Measurements from ENCODE around the gene CHID1. TPM values are rescaled to one million over a fixed set of nuclear protein-coding genes. Genes with fewer than 3 reads are reported as not detected.
A peak's percentile ranks its signal among the peaks of the same experiment; 100 is the strongest.

CHID1 gene
- total RNA-seq, 3 donors from 2014 or later = 58.3 to 79.5 (median 68.3) TPM

- H3K27me3 ChIP-seq = no peaks in the 10 kb centered on the region
- peak overlapping the region; percentile 98 to 100 for H3K27ac ChIP-seq
- H3K4me1 ChIP-seq = peaks cover 12 to 38% of the 10 kb centered on the region in 2 donors
- peak overlapping the region; percentile 82 to 100 (median 94) for H3K4me3 ChIP-seq
- H3K9me3 ChIP-seq = no peaks in the 10 kb centered on the region
- intact Hi-C loops (cut with DNase I; ENCODE audit: low total_unique reads) = no loop called here
- DNase-seq (ENCODE audit: low spot score in 2 of 2) = no peak
- peaks cover 9% of the 10 kb centered on the region for H3K36me3 ChIP-seq
- TF ChIP-seq POLR2AphosphoS5 (IDR thresholded peaks at IDR 0.05) = no peak
- TF ChIP-seq POLR2A (IDR thresholded peaks at IDR 0.05) = no peak
- no peak for TF ChIP-seq CTCF (IDR thresholded peaks at IDR 0.05)
Measured at GRCh38 chr11:821512-822371, 88.9 kb downstream of the CHID1 start.

- Histone ChIP-seq H3K4me3 (peak overlapping the region; percentile 82 to 100 (median 94)), H3K36me3 (peaks cover 9% of the 10 kb centered on the region), H3K4me1 (peaks cover 12 to 38% of the 10 kb centered on the region in 2 donors), H3K27me3 (no peaks in the 10 kb centered on the region), H3K27ac (peak overlapping the region; percentile 98 to 100), H3K9me3 (no peaks in the 10 kb centered on the region)
- TF ChIP-seq POLR2A (IDR thresholded peaks at IDR 0.05) (no peak), CTCF (IDR thresholded peaks at IDR 0.05) (peak in 1 of 3 donors; percentile 11), POLR2AphosphoS5 (IDR thresholded peaks at IDR 0.05) (peak in 2 of 3 donors; percentile 30 to 87)
- DNase-seq (ENCODE audit: low spot score in 2 of 2) = peak; percentile 85 to 87
- intact Hi-C loops (cut with DNase I; ENCODE audit: low total_unique reads) = no loop called here
Measured at GRCh38 chr11:820655-821511, 89.7 kb downstream of the CHID1 start.

- Histone ChIP-seq H3K36me3 (peaks cover 9% of the 10 kb centered on the region), H3K27ac (peak overlapping the region; percentile 98 to 100), H3K9me3 (no peaks in the 10 kb centered on the region), H3K27me3 (no peaks in the 10 kb centered on the region), H3K4me1 (peaks cover 12 to 32% of the 10 kb centered on the region in 2 donors), H3K4me3 (peak overlapping the region; percentile 82 to 100 (median 94))
- intact Hi-C loops (cut with DNase I; ENCODE audit: low total_unique reads) = no loop called here
- peak; percentile 87 to 91 for DNase-seq (ENCODE audit: low spot score in 2 of 2)
- TF ChIP-seq CTCF (IDR thresholded peaks at IDR 0.05) (no peak), POLR2A (IDR thresholded peaks at IDR 0.05) (no peak), POLR2AphosphoS5 (IDR thresholded peaks at IDR 0.05) (no peak)
Measured at GRCh38 chr11:819943-820649, 90.5 kb downstream of the CHID1 start.

GRCh38 chr11:819129-819931 is 91.3 kb downstream of the CHID1 start:
- Histone ChIP-seq H3K4me1 (peaks cover 12 to 25% of the 10 kb centered on the region in 2 donors), H3K27ac (peak overlapping the region; percentile 98 to 100), H3K27me3 (no peaks in the 10 kb centered on the region), H3K36me3 (peaks cover 7% of the 10 kb centered on the region), H3K4me3 (peak overlapping the region; percentile 82 to 100 (median 94)), H3K9me3 (no peaks in the 10 kb centered on the region)
- DNase-seq (ENCODE audit: low spot score in 2 of 2) = peak; percentile 90 to 98
- TF ChIP-seq POLR2A (IDR thresholded peaks at IDR 0.05) (peak; percentile 10), CTCF (IDR thresholded peaks at IDR 0.05) (peak; percentile 25 to 60 (median 56)), POLR2AphosphoS5 (IDR thresholded peaks at IDR 0.05) (peak; percentile 71 to 81 (median 74))
- intact Hi-C loops (cut with DNase I; ENCODE audit: low total_unique reads) = no loop called here

Data from breast epithelium (tissue), 4 donors.